HG03060 (cell line): ENCODE results near the gene MYF6.

Experiments used
- ATAC-seq: cut with Tn5 transposase; IDR thresholded peaks from one replicate; pipeline ENCODE4 v1.9.1; 2021; ENCODE audit warnings: low read depth, moderate number of reproducible peaks; ENCODE audit not compliant: unreplicated experiment

MYF6 gene

GRCh38 chr12:80702889-80703805 lies 4.3 kb upstream of the MYF6 start:
- peak; percentile 78 for ATAC-seq

DNA sequence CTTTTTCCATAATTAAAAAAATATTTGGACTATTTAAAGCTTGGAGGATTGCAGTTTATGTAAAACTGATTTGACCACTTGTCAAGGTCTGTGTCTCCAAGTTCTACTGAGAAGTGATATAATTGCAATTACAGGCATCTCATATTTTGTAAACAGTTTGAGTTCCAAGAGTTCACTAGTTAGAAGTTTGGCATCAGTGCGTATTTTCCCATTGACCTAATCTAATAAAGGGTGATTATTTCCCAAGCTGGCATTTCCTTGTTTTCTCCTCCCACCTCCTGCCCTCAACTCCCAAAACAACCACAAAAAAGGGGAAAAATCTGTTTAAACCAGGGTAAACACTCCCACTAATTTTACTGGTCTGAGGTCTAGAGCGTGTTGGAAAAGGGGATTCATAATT lies 3.0 kb upstream of the MYF6 start:
- ATAC-seq: no peak

DNA sequence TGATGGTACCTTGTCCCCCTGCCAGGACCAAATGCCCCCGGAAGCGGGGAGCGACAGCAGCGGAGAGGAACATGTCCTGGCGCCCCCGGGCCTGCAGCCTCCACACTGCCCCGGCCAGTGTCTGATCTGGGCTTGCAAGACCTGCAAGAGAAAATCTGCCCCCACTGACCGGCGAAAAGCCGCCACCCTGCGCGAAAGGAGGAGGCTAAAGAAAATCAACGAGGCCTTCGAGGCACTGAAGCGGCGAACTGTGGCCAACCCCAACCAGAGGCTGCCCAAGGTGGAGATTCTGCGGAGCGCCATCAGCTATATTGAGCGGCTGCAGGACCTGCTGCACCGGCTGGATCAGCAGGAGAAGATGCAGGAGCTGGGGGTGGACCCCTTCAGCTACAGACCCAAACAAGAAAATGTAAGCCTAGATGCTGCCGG lies 410 bp downstream of the MYF6 start:
- ATAC-seq: no peak

DNA sequence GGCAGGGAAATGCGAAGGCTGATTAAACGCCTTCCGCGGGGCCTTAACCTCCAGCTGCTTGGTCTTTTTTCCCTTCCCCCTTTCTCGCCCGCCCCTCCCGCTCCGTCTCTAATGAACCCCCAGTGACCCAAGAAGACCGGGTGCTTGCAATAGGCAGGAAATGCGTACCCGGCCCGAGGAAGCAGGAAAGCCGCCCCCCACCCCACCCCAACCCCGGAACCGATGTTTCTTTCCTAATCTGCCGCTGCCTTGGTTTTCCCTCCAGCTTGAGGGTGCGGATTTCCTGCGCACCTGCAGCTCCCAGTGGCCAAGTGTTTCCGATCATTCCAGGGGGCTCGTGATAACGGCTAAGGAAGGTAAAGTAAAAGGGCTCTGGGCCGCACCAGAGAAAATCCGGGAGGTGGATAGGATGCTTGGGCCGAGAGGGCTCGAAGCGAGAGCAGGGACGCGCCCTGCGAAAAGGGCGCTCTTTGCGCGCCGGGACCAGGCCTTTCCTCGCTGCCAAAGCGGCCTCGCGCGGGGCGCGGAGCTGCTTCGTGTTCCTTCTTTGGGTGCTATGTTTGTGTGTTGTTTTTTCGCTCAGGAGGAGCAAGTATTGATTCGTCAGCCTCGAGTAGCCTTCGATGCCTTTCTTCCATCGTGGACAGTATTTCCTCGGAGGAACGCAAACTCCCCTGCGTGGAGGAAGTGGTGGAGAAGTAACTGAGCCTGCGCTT lies 983 bp downstream of the MYF6 start:
- no peak for ATAC-seq

DNA sequence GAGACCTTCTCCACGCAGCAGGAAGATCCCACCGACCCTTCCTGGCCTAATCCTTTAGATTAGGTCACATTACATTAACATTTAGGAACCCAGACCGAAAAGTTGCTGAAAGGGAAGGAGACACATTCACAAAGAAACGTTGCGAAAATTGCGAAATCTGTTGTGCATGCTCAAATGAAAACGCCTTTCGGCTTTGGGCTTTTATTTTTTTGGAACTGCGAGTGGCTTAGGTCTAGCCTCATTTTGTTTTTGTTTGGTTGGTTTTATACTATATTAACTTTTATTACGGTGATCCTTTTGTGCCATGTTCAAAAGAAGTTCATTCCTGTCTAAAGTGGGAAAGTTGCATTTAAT lies 1.5 kb downstream of the MYF6 start:
- no peak for ATAC-seq

GRCh38 chr12:80709811-80710726 lies 2.6 kb downstream of the MYF6 start:
- no peak for ATAC-seq

DNA sequence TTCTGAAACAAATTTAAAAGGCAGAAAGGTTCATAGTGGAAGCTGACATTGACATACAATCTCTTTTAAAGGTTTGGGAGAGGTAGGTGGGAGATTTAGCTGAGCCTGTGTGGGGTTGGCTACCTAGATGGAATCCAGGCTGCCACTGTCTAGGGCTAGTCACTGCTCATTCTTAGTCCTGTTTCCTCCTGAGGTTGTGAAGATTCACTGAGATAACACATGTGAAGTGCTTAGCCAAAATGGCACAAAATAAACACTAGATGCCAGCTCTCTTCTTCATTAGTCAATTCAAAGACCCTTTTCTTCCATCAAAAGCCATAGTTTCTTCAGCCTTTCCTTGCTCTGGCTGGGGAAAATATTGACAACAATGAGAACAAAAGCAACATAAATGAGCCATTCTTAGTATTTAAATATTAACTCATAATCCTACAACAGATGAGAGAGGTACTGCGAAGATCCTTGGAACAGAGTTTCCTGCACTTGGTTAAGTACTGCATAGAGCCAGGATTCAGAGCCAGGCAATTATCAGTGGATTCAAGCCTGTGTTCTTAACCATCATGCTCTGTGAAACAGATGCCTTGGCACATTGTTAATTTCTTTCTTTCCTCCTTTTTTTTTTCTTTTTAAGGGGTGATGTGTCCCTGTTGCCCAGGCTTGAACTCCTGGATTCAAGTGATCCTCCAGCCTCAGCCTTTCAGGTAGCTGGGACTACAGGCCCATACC lies 3.5 kb downstream of the MYF6 start:
- ATAC-seq: no peak

GRCh38 chr12:80711866-80712265 lies 4.4 kb downstream of the MYF6 start:
- no peak for ATAC-seq

- ATAC-seq: no peak
Measured at GRCh38 chr12:80712866-80713265, 5.4 kb downstream of the MYF6 start.

DNA sequence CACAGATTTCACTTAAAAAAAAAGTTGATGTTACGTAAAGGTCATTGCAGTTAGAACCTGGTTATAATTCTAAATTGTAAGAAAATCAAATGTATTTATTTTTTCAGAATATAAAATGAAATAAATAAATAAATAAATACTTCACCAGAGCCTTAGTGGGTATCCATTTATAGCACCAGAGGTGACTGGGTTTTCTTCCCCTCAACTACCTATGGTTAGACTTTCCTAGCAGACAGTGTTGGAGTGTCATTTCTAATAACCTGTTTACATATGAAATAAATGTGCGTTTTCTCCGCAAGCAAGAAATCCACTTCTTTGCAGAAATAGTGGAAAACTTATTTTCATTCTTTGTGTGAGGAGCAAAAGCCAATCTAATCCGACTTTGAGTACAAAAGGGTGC lies 6.0 kb downstream of the MYF6 start:
- no peak for ATAC-seq

GRCh38 chr12:80714055-80714454 lies 6.6 kb downstream of the MYF6 start:
- no peak for ATAC-seq

- no peak for ATAC-seq
Measured at GRCh38 chr12:80714846-80715245, 7.4 kb downstream of the MYF6 start.

- no peak for ATAC-seq
Measured at GRCh38 chr12:80715713-80716249, 8.3 kb downstream of the MYF6 start.

GRCh38 chr12:80716696-80717469 lies 9.4 kb downstream of the MYF6 start, which contains the start of gene MYF5:
Gene MYF5, plus strand, starts transcription at chr12:80716912. Its CDS starts 152 bp downstream, at chr12:80717064.
- no peak for ATAC-seq

- no peak for ATAC-seq
Measured at GRCh38 chr12:80717856-80718255, 10.4 kb downstream of the MYF6 start.

DNA sequence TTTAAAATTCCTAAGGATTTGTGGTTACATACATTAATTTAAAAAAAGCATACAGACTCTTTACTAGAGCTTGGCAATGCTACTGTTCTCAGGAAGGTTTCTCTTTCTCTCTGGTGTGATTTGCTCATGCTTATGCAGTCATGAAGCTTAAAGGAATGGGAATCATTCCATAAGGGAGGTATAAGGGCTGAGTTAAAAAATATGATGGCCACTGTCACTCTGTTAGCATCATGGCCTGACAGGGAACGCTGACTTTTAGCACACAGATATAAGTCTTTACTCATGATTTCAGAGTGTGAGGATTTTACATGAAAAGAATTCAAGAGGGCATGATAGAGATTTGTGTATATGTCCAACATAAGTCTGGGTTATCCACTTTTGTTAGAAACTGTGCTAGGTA lies 13.1 kb downstream of the MYF6 start:
- no peak for ATAC-seq

- ATAC-seq: no peak
Measured at GRCh38 chr12:80721326-80721725, 13.9 kb downstream of the MYF6 start.

DNA sequence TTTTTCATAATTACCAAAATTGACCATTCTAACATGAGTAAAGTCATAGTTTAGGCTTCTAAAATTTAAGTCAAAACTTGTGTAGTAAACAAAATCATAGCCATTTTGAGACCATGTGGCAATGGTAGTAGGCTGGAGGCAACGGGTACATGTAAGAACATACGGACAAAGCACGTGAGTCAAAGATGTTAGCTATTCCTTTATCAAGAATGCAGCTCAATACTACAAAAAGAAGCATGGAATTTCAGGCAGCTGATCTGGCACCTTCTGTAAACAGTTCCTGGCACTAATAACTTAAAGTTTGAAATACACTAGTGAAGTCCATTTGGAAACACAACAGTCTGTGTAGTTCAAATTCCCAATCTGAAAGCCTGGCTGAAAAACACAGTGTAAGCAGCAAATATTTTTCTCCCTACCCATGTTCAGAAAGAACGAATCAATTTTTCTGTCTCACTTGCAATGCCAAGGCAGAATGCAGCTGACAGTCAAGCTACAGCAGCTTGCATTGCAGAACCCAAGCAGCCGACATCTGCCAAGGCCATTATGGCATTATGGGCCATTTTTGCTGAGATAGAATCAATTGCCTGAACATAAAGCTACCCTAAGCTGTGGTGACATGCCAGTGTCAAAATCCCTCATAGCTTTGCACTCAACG lies 38.5 kb downstream of the MYF6 start:
- ATAC-seq: no peak

- ATAC-seq: no peak
Measured at GRCh38 chr12:80747800-80748199, 40.4 kb downstream of the MYF6 start.
